ENCODE measurements around the gene SEPSECS. TPM values are rescaled to one million over a fixed set of nuclear protein-coding genes. Genes with fewer than 3 reads are reported as not detected.

SEPSECS gene
- total RNA-seq, 3 donors from 2014 or later (not counting 1 experiment from before 2014, with no cell fraction given) = 18.5 to 26.6 (median 20.7) TPM

DNA sequence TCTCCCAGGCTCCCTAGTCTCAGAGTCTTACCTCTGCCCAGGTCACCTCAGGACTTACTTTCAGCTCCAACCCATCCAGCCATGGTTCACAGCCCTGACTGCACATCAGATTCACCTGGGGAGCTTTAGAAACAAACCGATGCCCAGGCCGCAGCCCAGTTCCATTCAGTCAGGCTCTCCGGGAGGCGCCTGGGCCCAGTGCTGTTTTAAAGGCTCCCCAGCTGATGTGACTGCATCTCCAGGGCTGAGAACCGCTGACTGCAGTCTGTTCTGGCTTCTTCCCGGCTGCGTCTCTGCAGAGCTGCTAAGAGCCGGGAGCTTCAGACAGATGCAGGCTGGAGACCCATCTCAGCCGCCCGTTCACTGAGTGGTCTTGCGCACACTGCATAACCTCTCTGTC is 85.1 kb downstream of the SEPSECS start:
- ATAC-seq = no peak
- DNase-seq = no peak
- no peaks in the 10 kb centered on the region for H3K27me3 ChIP-seq (ENCODE audit: control insufficient read depth, insufficient read depth, low read length)
- WGBS (ENCODE audit: insufficient coverage) = 97% methylated on average over 11 of the region's 11 CpGs
- H3K4me3 ChIP-seq (ENCODE audit: low read length) = no peak overlapping the region
- no peaks in the 10 kb centered on the region for H3K4me1 ChIP-seq (ENCODE audit: control insufficient read depth, insufficient read depth, low read length)
- no peaks in the 10 kb centered on the region for H3K9me3 ChIP-seq (ENCODE audit: control insufficient read depth, insufficient read depth, low read length)
- Mint-ChIP-seq H3K4me3 (no peak overlapping the region), H3K27me3 (ENCODE audit: low read depth in 2 of 2) (peaks cover 10 to 24% of the 10 kb centered on the region in 2 donors), H3K9me3 (no peaks in the 10 kb centered on the region), H3K27ac (no peak overlapping the region), H3K4me1 (no peaks in the 10 kb centered on the region), H3K36me3 (no peaks in the 10 kb centered on the region)
- no peaks in the 10 kb centered on the region for H3K36me3 ChIP-seq (ENCODE audit: control insufficient read depth, insufficient read depth, low read length)
- TF ChIP-seq, protein P1, sequence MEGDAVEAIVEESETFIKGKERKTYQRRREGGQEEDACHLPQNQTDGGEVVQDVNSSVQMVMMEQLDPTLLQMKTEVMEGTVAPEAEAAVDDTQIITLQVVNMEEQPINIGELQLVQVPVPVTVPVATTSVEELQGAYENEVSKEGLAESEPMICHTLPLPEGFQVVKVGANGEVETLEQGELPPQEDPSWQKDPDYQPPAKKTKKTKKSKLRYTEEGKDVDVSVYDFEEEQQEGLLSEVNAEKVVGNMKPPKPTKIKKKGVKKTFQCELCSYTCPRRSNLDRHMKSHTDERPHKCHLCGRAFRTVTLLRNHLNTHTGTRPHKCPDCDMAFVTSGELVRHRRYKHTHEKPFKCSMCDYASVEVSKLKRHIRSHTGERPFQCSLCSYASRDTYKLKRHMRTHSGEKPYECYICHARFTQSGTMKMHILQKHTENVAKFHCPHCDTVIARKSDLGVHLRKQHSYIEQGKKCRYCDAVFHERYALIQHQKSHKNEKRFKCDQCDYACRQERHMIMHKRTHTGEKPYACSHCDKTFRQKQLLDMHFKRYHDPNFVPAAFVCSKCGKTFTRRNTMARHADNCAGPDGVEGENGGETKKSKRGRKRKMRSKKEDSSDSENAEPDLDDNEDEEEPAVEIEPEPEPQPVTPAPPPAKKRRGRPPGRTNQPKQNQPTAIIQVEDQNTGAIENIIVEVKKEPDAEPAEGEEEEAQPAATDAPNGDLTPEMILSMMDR (IDR thresholded peaks at IDR 0.05) = no peak
- H3K27ac ChIP-seq (ENCODE audit: low read length) = no peak overlapping the region
- intact Hi-C loops (cut with micrococcal nuclease) = no loop called here

DNA sequence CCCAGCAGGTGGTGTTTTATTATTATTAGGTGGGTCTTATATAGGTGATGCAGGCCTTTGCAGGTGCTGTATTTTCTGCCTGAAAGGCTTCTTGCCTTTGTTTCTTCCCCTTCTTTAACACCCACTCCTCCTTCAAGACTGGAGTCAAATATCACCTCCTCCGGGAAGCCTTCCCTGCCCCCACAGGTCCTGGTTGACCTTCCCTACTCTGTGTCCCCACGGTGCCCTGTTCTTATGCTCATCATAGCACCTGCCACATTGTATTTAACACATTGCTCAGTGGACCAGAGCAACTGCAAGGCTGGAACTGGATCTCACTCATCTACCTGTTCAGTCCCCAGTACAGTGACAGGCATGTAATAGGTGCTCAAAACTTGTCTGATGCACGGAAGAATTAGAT is 89.7 kb downstream of the SEPSECS start:
- Mint-ChIP-seq H3K9me3 (no peaks in the 10 kb centered on the region), H3K4me3 (no peak overlapping the region), H3K4me1 (no peaks in the 10 kb centered on the region), H3K27ac (no peak overlapping the region), H3K36me3 (no peaks in the 10 kb centered on the region), H3K27me3 (ENCODE audit: low read depth in 2 of 2) (peaks cover 0 to 26% of the 10 kb centered on the region in 2 donors)
- DNase-seq (no peak), ATAC-seq (no peak)
- Histone ChIP-seq H3K9me3 (ENCODE audit: control insufficient read depth, insufficient read depth, low read length) (no peaks in the 10 kb centered on the region), H3K4me3 (ENCODE audit: low read length) (no peak overlapping the region), H3K4me1 (ENCODE audit: control insufficient read depth, insufficient read depth, low read length) (no peaks in the 10 kb centered on the region), H3K27ac (ENCODE audit: low read length) (no peak overlapping the region), H3K27me3 (ENCODE audit: control insufficient read depth, insufficient read depth, low read length) (no peaks in the 10 kb centered on the region), H3K36me3 (ENCODE audit: control insufficient read depth, insufficient read depth, low read length) (no peaks in the 10 kb centered on the region)
- intact Hi-C loops (cut with micrococcal nuclease) = no loop called here
- WGBS (ENCODE audit: insufficient coverage) = 88% methylated on average over 3 of the region's 3 CpGs
- TF ChIP-seq, protein P1 (IDR thresholded peaks at IDR 0.05) = no peak

Other genes with a start within 250 kb of the SEPSECS start
- under 1 TPM; 0.14 to 0.86 (median 0.43) TPM for gene CCDC149, start 247.4 kb downstream of the SEPSECS start, total RNA-seq
- gene LGI2, start 129.5 kb downstream of the SEPSECS start, total RNA-seq = not detected
- gene PI4K2B, start 73.6 kb upstream of the SEPSECS start, total RNA-seq = 10 to 100 TPM; 12.2 to 14.5 (median 13.0) TPM
- gene ZCCHC4, start 152.3 kb upstream of the SEPSECS start, total RNA-seq = 10 to 100 TPM in 2 of 3 donors, 1 to 10 TPM in 1; 9.4 to 12.0 (median 10.9) TPM
- gene ANAPC4, start 216.8 kb upstream of the SEPSECS start, total RNA-seq = 10 to 100 TPM; 42.0 to 51.3 (median 49.5) TPM